ENCODE data around the gene LDHD. TPM values are rescaled to one million over a fixed set of nuclear protein-coding genes. Genes with fewer than 3 reads are reported as not detected.

LDHD gene
- total and polyA plus RNA-seq, 2 of the 8 experiments (the other 6 are each of a cell fraction or from before 2014, with no cell fraction given) = 14.9 to 18.2 TPM

DNA sequence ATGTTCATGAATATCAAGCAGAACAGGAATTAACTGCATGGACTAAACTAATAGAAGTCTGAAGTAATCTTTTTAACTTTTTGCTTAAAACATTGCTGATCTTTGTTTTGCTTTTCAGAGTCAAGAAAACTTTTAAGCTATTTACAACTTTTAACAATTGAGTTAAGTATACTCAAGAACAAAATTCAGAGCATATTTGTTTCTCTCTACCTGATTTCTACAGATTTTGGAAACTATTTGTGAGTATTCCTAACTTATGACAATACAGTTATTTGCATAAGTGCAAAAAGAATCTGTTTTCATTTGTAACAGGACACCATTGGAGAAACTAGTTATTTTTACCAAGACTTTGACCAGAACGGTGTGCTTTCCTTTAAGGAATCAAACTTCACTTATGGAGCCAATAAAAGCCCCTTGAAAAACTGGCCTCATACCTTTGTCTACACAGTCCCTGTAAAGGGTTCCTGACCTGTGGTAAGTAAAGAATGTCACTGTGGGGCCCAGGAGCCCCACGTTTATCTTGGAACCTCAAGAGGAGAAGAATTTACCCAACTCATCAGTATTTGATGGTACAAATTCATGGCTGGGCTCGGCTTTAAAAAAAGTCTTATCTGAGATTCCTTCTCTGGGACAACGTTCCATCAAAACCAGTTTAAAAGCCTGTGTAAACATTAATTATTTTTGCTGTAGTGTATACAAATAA lies 11.3 kb upstream of the LDHD start:
- H3K23ac ChIP-seq (ENCODE audit: insufficient read length) = no peak overlapping the region
- no peaks in the 10 kb centered on the region for H3K27me3 ChIP-seq (replicated peaks in 1 of 4; ENCODE audit: control insufficient read depth in 3 of 4, extremely low read depth in 1 of 4, insufficient read depth in 3 of 4, low read length in 3 of 4)
- H2BK20ac ChIP-seq (ENCODE audit: low read length) = no peak overlapping the region
- no peak overlapping the region for H3K14ac ChIP-seq (ENCODE audit: insufficient read length)
- H3K4me3 ChIP-seq (ENCODE audit: extremely low read depth in 1 of 4, insufficient read depth in 2 of 4, low read depth in 3 of 4, low read length in 4 of 4) = no peak overlapping the region
- no peak overlapping the region for H4K8ac ChIP-seq (ENCODE audit: extremely low read depth, insufficient read depth, low read length)
- H3K23me2 ChIP-seq (ENCODE audit: low read depth, low read length) = no peaks in the 10 kb centered on the region
- no peak overlapping the region for H2BK120ac ChIP-seq (replicated peaks; ENCODE audit: low read depth, low read length)
- FAIRE-seq (no peak), DNase-seq (ENCODE audit: low read depth in 1 of 2, low spot score in 2 of 2) (no peak)
- no peak overlapping the region for H3K56ac ChIP-seq (replicated peaks; ENCODE audit: insufficient read length, low read depth, low read length)
- ChIA-PET POLR2A (ENCODE audit: partially characterized antibody) (no interaction called here), CTCF (ENCODE audit: partially characterized antibody) (no interaction called here)
- H3K4ac ChIP-seq (replicated peaks; ENCODE audit: insufficient read length, low read depth, low read length) = no peak overlapping the region
- no peak overlapping the region for H2BK15ac ChIP-seq (ENCODE audit: low read length)
- no peak overlapping the region for H3K18ac ChIP-seq (ENCODE audit: extremely low read depth, low read length)
- no peak overlapping the region for H2AFZ ChIP-seq (ENCODE audit: low read length)
- TF ChIP-seq EP300 (IDR thresholded peaks at IDR 0.05; ENCODE audit: borderline replicate concordance in 1 of 2, low read depth in 2 of 2, low read length in 2 of 2) (no peak), SP4 (IDR thresholded peaks at IDR 0.05; ENCODE audit: low read length) (no peak), TAF7 (optimal IDR thresholded peaks at IDR 0.05; ENCODE audit: borderline replicate concordance, low read depth, low read length) (no peak), FOSL1 (IDR thresholded peaks at IDR 0.05; ENCODE audit: insufficient read depth, low read depth, low read length) (no peak), SIX5 (IDR thresholded peaks at IDR 0.05; ENCODE audit: low read depth, low read length) (no peak), HDAC6 (IDR thresholded peaks at IDR 0.05; ENCODE audit: low read depth, low read length) (no peak), EGR1 (IDR thresholded peaks at IDR 0.05; ENCODE audit: borderline replicate concordance, low read depth, low read length) (no peak), SIN3A (conservative IDR thresholded peaks at IDR 0.05 in 1 of 2, IDR thresholded peaks at IDR 0.05 in 1 of 2; ENCODE audit: low read depth in 1 of 2, low read length in 2 of 2) (no peak), TCF12 (IDR thresholded peaks at IDR 0.05; ENCODE audit: low read depth, low read length) (no peak), ZNF274 (IDR thresholded peaks at IDR 0.05; ENCODE audit: borderline replicate concordance, extremely low read depth, low read length) (no peak), TBP (IDR thresholded peaks at IDR 0.05; ENCODE audit: low read depth, low read length) (no peak)
- H3K79me2 ChIP-seq (ENCODE audit: control insufficient read depth in 1 of 2, insufficient read depth in 2 of 2, low read length in 2 of 2) = no peaks in the 10 kb centered on the region
- no peaks in the 10 kb centered on the region; a peak in 1 of 8 replicates for H3K36me3 ChIP-seq (ENCODE audit: control insufficient read depth in 2 of 4, insufficient read depth in 4 of 4, low read length in 3 of 4)
- H4K20me1 ChIP-seq (replicated peaks in 1 of 2; ENCODE audit: control insufficient read depth in 1 of 2, insufficient read depth in 2 of 2, low read length in 2 of 2) = no peaks in the 10 kb centered on the region
- peaks cover 7 to 16% of the 10 kb centered on the region in 2 experiments; a peak in 3 of 4 replicates for H3K9me3 ChIP-seq (ENCODE audit: insufficient read depth in 2 of 2, low read depth in 1 of 2, low read length in 1 of 2)
- no peak overlapping the region for H2BK5ac ChIP-seq (ENCODE audit: low read depth, low read length)
- WGBS, 2 experiments (ENCODE audit: extremely low coverage in 1 of 2, insufficient coverage in 1 of 2, insufficient read length in 1 of 2, insufficient replicate concordance in 2 of 2, low coverage in 1 of 2, low lambda C conversion rate in 2 of 2, missing lambda C conversion rate in 1 of 2) = 85% methylated on average over 4 of the region's 4 CpGs; no CpG with 5 or more reads in 1 of the 2 experiments
- no peak overlapping the region for H3K9ac ChIP-seq (replicated peaks in 1 of 4; ENCODE audit: extremely low read depth in 1 of 4, low read depth in 3 of 4, low read length in 3 of 4)
- H2AK5ac ChIP-seq (ENCODE audit: low read depth, low read length) = no peak overlapping the region
- H3K79me1 ChIP-seq (ENCODE audit: low read depth, low read length) = no peaks in the 10 kb centered on the region
- H3K4me1 ChIP-seq (replicated peaks in 1 of 4; ENCODE audit: control insufficient read depth in 3 of 4, insufficient read depth in 4 of 4, low read length in 3 of 4) = peaks cover 0 to 12% (median 6%) of the 10 kb centered on the region in 4 experiments; a peak in 5 of 7 replicates
- no peak overlapping the region for H3K27ac ChIP-seq (ENCODE audit: low read depth, low read length)
- H4K5ac ChIP-seq (ENCODE audit: insufficient read length, low read depth, low read length) = no peak overlapping the region
- H3K4me2 ChIP-seq (ENCODE audit: insufficient read depth in 1 of 2, low read depth in 2 of 2, low read length in 2 of 2) = no peak overlapping the region
- H2BK12ac ChIP-seq (ENCODE audit: low read depth, low read length) = no peak overlapping the region
- no peak overlapping the region for H4K91ac ChIP-seq (replicated peaks; ENCODE audit: insufficient read length, low read length)

All from H1 (cell line).